HG02642 (cell line): ENCODE results near the gene UBE2D4.
"Not testable (repeated sequence)": the region's sequence is repeated elsewhere in the genome, so short reads cannot be mapped to it uniquely, and the experiment has no call there.

Source experiments
- ATAC-seq: cut with Tn5 transposase; IDR thresholded peaks from one replicate; pipeline ENCODE4 v1.9.1; 2021; ENCODE audit warnings: mild to moderate bottlenecking; ENCODE audit not compliant: unreplicated experiment, poor library complexity

The UBE2D4 gene

DNA sequence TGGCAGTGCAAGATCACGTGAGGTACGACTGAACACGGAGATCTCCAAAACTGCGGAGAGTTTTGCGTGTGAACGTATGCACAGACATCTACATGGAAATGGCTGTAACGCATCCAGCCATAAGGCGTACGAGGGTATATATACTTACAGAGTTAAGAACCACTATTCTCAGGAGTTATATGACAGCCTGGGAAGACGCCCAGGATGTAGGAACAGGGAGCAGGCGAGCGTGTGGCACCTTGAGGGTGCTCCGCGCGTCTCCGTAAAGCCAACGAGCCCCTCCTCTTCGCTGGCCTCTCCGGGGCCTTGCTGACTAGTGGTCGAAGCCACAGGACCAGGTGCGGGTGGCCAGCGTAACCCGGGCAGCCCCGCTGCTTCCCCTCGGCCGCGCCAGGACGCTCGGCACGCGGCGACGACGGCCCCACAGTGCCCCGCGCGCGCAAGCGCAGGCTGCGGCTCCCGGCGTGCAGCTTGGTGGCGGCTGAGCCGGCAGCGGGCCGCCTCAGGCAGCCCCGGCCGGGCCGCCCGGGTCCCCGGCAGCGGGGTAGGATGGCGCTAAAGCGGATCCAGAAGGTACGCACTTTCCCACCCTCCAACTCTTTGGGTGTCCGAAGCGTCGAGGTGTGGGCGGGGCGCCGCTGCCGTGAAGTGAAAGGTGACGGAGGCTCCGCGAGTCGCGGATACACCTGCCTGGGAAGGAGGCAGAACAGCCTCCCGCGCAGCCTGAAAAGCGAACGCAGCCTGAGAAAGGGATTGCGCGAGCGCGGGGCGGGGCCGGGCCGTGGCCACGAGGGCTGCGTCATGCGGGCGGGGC lies at the start of gene UBE2D4:
UBE2D4 (plus strand) TSS at position 453 of the 814 bp plus-strand sequence; CDS start at position 550, 97 bp downstream.
- ATAC-seq = peak; percentile 94

DNA sequence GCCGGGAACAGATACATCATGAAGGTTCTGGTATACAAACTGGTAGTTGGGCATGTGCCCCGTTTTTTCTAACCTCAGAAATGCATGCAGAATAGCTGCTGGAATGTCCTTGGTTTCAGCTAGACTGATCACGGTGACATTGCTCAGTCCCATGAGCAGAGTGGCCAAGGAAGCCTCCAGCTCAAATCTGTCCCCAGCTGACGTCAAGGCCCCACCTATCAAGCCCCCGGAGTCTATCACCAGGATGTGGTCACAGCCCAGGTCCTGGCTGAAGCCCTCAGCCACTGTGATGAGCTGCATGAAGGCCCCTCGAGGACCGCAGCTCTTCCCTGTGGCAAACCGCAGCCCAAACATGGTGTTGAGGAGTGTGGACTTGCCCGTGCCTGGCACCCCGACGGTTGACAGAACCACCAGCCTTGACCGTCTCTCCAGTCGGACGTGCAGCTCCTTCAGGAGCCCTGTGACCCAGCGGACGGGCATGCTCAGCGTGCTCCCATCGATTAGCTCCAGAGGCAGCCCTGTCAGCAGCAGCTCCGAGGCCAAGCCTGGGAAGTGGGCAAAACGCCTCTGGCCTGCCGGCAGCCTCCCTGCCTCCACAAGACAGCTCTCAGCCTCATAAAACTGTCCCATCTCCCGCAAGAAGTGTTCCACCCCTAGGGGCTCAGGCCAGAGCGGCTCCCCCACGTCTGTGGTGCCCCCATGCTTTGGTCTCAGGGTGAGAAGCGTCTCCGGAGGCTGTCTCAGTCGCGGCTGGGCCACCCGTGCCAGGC lies 49.1 kb upstream of the UBE2D4 start:
- no peak for ATAC-seq

DNA sequence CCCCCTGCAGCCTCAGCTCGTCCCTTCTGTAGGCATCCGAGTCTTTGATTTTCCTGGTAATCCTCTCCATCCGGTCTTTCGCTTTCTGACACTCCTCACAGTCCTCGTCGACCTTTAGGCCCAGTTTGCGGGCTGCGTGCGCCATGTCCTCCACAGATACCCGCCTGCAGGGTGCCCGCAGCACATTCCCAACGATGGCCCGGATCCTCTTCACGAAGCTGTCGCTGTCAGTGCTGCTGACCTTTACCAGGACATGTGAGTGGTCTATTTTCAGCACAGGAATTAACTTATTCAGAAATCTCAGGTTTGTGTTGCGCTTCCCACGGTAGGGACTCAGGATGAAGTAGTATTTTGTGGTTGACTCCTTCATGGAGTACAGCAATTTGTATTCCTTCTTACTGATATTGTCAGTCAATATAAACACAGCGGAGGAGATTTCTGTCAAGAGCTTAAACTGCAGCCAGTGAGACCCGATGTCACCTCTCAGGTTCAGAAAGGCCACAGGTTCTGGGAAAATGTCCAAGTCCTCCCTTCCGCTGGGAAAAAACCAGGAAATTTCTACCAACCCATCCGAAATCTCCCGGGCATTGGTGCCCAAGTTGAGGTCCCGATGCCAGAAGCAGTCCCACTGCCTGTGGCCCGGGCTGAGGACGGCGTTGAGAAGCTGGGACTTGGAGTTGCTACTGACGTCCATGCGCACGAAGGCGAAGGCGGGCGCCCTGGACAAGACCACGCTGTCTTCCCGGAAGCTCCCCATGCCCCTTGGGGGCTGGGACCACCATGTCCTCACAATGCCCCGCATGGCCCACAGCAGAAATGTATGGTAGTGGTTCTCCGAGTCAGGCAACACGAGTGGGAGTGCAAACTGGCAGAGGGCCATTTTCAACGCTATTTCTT lies 48.0 kb upstream of the UBE2D4 start:
- ATAC-seq = no peak

DNA sequence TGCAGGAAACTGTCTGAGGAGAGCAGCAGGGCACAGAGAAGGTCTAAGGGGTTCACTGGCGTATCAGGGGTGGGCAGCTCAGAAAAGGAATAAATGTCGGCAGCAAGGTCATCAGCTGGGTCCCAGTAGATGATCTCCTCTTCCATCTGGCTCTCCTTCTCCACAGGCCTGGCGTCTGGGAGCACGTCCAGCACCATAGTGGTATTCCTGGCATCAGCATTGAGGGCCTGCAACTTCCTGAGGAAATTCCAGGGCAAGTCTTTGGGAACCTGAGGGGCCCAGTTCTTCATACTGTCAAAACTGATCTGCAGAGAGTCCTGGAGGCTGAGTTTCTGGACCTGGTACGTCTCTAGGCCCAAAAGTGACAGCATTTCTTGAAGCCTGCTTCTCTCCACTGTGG lies 47.4 kb upstream of the UBE2D4 start:
- ATAC-seq = no peak

DNA sequence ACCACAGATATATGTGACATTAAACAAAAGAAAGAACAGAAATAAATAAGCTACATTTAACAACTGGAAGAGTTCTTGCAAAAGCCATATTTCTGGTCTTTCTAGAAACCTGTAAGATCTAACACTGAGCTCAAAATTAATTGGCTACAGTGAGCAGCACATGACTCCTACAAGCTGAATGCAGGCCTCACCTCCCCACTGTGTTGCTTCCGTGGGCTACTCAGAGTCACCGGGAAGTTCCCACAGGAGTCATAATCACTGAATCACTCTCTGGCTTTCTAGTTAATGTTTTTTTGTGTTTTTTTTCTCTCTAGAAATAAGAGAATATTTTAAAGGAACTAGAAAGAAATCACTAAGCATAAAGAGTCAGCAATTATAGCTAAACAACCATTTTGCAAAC lies 46.8 kb upstream of the UBE2D4 start:
- no peak for ATAC-seq

DNA sequence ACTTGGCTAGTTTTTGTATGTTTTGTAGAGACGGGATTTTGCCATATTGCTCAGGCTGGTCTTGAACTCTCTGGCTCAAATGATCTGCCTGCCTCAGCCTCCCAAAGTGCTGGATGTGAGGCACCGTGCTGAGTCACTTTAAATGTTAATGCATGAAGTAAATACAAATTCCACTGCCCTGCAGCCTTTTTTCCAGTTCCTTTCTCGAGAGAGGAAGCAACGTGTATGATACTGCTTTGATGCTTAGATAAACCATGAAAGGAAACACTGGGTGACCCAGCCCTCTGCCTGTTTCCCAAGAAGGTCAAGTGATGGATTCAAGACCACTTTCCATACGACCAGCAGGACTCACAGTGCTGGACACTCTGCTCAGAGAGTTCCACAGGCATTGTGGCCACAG lies 45.6 kb upstream of the UBE2D4 start:
- no peak for ATAC-seq

DNA sequence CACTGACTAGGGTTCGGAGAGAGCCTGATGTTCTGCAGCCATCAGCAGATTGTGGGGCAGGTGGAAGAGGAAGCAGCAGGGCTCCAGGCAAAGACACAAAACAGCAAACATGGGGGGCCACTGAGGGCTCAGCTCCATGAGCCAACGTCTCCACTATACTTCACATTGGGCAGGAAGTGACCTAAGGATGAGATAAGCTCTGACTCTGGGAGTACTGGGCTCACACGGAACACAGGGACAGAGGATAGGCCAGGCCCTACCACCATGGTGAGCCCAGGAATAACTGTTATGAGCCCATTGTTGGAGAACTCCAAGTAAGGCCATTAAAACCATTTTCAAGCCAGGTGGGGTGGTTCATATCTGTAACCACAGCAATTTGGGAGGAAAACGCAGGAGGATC lies 42.0 kb upstream of the UBE2D4 start:
- ATAC-seq = no peak

DNA sequence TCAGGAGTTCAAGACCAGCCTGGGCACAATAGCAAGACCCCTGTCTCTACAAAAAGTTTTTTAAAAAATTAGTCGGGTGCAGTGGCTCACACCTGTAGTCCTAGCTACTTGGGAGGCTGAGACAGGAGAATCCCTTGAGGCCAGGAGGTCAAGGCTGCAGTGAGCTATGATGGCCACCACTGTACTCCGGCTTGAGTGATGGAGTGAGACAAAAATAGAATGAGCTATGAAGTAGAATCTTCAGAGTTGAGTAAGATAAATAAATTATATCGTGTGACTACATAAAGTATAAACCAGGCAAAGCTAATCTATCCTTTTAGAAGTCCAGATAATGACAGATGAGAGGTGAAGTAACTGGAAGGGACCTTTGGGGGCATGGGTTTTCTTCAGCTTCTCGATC lies 41.6 kb upstream of the UBE2D4 start:
- ATAC-seq = no peak

DNA sequence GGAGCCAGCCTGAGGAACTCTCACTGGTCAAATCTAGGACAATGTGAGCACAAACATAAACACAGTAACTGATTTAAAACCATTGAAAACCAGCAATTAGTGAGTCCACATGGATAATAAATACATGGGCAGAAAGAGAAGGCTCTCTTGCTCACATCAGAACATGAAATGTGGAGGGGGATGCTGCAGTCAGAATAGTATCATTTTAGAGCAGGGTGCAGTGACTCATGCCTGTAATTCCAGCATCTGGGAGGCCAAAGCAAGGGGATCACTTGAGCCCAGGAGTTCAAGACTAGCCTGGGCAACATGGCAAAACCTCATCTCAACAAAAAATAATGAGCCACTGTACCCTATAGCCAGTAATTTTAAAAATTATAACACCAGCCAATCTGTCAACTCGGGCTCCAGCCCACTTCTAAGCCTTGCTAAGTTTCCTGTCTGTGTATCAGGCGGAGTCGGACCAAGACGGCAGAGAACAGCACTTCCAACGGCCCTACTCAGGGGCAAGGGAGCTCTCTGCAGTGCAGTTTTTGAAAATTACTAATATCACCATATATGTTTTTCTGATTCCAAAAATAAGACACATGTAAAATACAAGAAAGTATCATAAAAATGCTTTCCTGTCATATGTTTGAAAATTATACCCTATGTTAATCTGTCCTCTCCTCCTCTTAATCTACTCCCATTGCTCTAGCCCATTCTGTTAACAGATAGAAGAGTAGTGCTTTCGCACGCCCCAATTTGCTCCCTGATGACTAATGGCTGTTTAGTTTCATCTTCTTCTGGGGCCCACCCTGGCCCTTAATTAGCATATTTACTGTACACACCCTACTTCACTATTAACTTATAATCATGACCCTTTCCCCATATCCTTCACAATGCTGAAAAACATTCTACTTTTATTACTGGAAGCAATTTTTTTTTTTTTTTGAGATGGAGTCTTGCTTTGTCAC lies 37.0 kb upstream of the UBE2D4 start:
- ATAC-seq = no peak

DNA sequence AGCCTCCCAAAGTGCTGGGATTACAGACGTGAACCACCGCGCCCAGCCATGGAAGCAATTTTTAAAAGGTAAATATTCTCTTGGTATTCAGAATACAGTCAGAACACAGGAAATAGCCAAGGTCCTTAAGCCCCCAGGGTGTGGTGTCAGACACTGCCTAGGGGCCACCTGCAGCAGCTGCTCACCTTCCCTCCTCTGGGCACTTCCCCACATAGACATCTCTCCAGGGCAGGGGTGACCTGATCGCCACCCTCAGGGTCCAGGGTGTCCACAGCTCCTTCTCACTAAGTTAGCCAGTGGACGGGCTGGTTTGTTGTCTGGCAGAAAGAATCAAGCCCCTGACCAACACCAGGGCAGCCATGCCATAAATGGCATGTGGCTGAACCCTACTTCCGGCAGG lies 35.8 kb upstream of the UBE2D4 start:
- ATAC-seq = no peak

DNA sequence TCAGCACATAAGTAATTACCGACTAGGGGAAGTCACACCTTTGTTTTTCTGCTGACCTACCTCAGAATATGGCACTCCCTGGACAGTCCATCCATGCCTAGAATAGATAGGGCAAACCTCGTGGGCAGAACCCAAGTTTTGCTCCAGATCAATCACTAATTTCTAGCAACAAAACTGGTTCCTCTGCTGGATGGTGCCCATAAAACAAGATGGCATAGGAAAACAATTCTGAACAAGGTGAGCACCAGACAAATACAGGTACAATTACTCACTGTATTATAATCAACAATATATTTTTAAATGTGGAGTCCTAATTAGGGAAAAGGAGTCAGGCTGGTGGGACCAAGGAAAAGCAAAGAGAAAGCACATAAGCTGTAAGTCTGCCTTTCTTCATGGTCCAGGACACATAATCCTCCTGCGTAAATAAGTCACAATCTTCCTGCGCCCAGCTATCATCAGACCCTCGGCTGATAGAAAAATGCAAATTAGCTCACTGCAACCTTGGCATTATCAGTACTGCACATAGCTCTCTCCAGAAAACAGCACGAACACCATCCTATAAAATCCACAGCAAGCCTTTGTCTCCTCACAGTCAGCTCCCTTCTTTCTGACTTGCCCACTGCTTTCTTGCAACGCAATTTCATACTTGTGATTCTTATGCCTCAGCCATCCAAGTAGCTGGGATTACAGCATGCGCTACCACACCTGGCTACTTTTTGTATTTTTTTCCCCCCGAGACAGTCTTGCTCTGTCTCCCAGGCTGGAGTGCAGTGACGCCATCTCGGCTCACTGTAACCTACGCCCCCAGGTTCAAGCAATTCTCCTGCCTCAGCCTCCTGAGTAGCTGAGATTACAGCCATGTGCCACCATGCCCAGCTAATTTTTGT lies 34.9 kb upstream of the UBE2D4 start:
- no peak for ATAC-seq

DNA sequence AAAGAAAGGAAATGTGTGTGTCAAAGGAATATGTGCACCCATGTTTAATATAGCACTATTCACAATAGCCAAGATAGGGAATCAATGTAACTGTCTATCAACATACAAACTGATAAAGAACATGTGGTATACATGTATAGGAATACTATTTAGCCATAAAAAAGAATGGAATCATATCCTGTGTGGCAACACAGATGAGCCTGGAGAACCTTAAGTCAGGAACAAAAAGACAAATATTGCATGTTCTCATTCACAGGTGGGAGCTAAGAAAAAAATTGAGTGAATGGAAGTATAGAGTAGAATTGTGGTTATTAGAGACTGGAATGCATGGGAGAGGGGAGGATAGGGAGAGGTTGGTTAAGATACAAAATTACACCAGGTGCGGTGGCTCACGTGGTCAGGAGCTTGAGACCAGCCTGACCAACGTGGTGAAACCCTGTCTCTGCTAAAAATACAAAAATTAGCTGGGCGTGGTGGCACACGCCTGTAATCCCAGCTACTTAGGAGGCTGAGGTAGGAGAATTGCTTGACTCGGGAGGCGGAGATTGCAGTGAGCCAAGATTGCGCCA lies 30.3 kb upstream of the UBE2D4 start:
- no peak for ATAC-seq

DNA sequence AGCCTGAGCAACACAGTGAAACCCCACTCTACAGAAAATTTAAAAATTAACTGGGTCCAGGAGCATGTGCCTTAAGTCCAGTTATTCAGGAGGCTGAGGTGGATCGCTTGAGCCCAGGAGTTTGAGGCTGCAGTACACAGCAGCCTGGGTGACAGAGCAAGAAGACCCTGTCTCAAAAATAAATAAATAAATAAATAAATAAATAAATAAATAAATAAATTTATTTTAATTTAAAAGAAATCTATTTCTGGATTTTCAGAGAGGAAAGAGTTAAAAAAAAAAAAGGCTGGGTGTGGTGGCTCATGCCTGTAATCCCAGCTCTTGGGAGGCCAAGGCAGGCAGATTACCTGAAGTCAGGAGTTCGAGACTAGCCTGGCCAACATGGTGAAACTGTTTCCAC lies 27.7 kb upstream of the UBE2D4 start:
- ATAC-seq = not testable (repeated sequence)

DNA sequence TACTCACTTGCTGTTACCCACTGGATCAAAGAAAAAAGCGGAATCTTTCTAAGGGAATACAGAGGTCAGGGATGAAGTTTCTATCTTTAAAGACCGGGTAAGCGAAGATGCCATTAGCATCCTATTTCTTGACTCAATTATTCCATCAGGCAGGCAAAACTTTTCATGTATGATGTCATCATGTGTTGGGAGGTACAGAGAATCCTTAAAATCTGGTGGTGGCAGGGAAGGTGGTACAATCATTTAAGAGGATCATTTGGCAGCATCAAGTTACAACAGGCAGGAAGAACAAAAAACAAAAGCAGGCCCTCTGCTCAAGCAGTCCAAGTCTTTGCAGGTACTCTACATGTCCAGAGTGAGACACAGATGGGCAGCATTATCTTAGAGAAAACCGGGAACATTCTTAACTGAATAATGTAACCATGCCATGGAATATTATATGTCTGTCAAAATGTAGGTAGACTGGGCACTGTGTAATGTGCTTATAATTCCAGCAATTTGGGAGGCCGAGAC lies 23.6 kb upstream of the UBE2D4 start:
- ATAC-seq = no peak

DNA sequence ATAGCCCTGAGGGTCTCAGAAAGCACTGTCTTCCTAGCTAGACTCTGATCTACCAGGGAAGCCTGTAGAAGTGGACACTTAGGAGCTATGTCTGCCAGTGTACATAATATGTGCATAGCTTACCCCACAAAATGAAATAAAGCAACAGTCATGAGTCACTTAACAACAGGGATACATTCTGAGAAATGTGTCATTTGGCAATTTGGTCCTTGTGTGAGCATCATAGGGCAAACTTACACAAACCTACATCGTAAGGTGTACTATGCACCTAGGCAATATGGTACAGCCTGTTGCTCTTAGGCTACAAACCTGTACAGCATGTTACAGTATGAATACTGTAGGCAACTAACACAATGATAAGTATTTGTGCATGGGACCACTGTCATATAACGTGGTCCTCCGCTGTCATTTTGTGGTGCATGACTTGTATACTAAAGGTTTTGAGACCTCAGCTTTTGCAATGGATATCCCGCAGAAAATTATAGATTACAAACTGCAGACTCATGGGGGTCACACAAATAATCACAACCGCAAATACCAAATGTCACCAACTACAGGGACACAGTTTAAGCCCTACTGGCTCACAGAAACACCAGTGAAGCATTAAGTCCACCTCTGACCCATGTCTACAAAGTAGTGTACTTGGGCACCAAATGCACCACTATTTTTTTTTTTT lies 21.6 kb upstream of the UBE2D4 start:
- no peak for ATAC-seq

DNA sequence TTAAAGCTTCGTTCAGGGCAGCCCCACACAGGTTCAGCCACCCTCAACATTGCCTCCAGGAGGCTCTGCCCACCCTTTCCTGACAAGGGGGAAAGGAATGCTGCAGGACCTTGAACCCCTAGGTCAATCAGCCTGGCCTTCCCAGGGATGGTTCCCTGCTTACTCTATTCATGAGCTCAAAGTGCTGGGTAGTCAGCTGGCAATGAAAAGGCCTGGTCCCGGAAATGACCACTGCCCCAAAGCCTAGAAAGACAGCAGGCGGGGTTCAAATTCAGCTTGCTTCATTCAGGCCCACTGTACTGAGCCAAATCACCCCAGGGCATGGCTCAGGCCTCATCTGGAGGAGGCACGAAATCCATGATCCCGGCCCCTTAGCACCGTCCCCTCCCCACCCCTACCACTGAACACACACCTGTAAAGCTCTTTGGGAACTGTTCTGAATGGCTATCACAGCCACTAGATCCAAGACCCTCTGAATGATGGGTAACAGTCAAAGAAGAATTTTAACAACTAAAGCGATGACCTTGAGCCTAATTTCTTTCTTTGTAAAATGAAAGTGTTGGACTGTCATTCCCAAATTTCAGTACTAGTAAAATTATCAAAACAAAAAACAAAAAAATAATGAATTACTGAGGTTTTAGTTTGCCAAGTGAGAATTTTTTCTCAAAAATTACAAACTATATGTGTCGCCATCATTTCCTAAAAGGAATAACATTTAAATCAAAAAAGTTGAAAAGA lies 20.9 kb upstream of the UBE2D4 start:
- no peak for ATAC-seq

DNA sequence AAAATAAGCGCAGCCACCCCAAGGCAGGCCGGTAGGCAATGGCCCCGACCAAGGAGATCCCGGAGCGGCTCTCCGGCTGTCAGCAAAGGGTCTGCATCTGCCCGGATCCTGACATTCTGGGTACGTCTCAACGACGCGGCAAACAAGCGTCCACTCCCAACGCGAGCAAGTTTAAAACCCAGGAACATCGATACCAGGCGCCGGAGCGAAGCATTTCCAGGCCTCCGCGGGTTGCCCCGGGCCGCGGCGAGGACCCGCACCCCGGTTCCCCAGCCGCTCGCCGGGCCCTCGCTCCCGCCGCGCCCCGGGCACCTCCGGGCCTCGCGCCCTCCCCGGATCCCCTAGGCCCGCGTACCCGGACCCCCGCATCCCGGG lies 20.3 kb upstream of the UBE2D4 start:
- ATAC-seq = peak; percentile 49
